HG03354 (cell line): ENCODE measurements around the gene DDX6.
"Not testable (repeated sequence)": the region's sequence is repeated elsewhere in the genome, so short reads cannot be mapped to it uniquely, and the experiment has no call there.

Source experiments
- ATAC-seq: cut with Tn5 transposase; IDR thresholded peaks from one replicate; pipeline ENCODE4 v1.9.1; 2021; ENCODE audit warnings: mild to moderate bottlenecking; ENCODE audit not compliant: unreplicated experiment, poor library complexity, severe bottlenecking

Gene DDX6

DNA sequence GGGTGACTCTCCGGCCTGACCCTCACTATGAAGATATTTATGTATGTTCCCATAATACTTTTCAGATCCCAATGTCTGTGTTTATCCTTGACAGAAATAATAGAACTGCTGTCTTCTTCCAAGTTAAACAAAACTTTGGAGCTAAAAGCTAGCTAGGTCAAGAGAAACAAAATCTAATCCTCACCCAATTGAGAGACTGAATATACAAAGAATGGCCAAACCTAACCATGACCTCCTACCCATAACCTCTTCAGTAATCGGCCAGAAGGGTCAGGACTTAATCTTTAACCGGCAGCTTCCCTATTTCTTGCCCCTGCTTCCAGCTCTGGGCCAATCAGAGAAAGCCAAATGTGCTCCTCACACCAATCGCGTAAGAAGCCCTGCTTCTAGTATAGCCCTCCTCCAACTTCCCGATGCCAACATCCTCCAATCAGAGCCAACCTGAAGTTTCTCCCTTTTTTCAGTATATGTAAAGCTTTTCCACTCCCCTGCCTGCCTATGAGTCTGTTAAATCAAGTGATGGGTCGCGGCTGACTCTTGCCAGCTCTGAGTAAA, 1.7 kb upstream of the DDX6 start:
- ATAC-seq: peak; percentile 64

DNA sequence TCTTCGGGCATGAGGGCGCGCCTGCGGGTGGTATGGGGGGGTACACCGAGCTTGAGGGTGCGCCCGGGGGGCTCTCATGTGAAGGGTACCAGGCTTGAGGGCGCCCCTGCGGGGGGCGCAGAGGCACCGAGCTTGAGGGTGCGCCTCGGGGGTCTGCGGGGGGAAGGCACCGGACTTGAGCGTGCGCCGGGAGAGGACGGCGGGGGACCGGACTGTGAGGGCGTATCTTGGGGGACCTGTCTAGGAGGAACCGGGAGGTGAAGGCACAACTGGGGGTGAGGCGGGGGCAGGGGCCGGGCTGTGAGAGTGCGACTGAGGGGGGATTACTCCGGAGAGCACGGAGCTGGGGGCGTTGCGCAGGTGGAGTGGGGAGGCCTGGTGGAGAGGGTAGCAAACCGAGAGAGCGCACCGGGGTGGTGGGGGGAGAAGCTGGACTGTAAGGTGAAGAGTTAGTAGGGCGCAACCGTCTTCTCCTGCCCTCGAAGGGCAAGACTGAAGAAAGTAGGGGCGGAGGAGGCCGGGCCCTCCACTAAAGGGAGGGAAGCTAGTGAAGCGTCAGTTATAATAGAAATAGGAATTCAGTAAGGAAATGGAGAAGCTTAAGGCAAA, 1.1 kb upstream of the DDX6 start:
- ATAC-seq: no peak

DNA sequence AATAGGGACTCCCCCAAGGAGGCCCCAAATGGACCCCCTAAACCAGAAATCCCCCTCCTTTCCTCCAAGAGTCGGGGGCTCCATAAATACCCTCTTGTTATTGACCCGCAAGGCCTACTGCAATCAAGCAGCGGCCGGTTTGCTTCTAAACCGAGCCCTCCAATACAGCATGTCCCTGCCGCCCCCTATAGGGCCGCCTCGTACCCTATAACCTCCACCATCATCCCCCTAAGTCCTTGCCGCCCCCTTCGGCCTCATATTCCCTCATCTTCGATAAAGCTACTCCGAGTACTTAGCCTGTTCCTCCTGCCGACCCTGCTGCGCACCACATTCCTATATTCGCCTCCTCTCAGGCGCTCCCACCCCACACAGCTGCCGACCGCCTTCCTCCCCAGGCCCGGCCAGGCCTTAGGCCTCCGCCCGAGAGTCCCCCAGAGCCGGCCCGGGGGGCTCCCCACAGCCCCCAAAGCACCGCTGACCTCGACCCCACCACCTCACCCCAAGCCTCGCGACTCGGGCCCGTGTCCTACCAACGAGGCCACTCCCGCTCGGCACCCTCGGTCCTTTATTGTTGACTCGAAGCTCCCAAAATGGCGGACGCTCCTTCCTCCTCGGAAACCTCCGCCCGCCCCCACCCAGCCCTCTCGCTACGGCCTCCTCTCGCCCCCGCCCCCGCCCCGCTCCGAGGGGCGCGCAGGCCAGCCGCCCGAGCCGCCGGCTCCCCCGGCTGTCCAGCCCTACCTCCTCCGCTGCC, 430 bp downstream of the DDX6 start:
- peak; percentile 34 for ATAC-seq

DNA sequence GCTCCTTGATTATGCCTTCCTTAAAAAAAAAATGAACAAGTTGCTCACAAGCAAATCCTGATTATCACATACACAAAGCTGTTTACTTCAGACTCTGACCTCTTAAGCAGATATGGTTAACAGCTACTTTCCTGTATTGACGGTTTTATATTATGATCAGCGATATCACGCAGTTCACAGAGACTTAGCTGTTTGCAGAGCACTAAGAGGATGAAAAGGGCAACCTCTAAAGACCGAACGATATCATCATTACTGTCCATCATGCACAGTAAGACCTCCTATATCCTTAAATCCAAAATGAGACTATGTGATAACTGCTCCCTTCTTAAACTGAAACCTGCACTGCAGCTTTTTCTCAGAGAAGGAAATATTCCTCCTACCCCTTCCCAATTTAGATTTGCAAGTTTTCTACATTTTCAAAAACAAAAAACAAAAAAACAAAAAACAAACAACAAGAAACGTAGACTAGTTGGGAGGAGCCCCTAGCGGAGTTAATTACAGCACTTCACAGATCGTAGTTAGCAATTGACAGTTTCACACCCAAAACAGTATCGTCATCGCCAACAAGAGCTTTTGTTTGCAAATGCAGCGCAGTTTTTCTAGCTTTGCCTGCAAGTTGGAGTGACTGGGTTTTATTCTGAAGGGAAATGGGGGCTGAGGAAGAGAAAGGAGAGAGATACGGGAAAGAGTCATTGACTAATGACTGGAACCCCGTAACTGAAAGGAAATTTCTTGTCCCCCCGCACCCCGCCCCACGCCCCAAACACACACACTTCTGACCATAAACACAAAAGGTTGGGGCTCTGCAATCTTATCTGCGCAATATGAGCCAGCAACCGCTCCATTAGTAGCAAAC, 1.2 kb downstream of the DDX6 start:
- ATAC-seq: no peak

DNA sequence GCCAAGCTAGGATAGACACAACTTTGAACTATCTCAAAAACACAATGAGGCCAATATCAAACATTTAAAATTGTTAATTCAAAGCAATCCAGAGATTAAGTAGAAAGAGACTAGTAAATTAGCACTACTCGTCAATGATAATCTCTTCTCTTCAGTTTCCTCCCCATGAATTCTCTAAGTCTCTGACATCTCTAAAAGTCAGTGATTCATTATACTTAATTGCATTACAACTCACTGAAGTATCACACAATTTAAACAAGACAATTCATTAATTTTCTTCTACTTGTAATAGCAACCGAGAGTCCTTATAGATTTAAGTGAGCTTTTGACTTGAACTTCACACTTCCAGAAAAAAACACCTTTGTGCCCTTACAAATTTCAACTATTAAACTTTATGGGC, 4.3 kb downstream of the DDX6 start:
- ATAC-seq: no peak

DNA sequence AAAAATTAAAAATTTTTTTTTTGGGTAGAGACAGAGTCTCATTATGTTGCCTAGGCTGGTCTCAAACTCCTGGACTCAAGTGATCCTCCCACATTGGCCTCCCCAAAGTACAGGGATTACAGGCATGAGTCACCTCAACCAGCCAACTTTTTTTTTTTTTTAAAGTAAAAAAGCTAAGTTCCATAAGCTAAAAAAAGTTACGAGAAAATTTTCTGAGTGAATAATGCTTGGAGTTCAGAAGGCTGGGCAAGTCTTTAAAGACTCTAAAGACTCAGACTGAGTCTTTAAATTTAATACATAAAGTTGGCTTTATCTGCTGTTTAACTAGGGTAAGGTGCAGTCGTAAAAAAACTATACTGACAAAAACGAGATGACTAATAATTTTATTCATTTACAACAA, 5.6 kb downstream of the DDX6 start:
- no peak for ATAC-seq

DNA sequence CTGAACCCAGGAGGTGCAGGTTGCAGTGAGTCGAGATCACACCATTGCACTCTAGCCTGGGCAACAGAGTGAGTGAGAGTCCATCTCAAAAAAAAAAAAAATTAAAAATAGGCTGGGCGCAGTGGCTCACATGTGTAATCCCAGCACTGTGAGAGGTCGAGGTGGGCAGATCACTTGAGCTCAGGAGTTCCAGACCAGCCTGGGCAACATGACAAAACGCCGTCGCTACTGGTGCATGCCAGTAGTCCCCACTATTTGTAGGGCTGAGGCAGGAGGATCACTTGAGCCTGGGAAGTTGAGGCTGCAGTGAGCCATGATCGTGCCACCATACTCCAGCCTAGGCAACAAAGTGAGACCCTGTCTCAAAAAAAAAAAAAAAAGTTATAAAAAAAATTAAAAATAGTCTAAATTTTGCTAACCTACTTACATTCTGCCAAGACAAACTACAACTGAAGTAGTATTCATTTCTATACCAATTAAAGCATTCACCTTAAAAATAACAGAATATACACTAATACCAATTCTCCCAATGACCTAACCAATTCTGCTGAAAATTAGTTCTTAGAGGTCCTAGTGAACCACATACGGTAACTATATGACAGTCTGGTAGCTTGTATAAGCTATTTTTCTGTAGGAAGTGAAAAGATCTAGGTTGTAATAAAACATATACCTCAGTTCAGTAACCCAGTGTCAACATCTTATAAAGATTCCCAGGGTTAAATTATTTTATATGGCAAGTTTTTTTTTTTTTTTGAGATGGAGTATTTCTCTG, 7.1 kb downstream of the DDX6 start:
- no peak for ATAC-seq

DNA sequence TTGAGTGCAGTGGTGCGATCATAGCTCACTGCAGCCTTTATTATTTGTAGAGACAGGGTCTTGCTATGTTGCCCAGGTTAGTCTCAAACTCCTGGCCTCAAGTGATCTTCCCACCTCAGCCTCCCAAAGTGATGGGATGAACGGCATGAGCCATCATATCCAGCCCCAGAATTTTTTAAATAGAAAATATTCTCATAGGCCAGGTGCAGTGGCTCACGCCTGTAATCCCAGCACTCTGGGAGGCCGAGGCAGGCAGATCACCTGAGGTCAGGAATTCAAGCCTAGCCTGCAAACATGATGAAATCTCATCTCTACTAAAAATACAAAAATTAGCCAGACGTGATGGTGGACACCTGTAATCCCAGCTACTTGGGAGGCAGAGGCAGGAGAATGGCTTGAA, 7.6 kb downstream of the DDX6 start:
- ATAC-seq: not testable (repeated sequence)

DNA sequence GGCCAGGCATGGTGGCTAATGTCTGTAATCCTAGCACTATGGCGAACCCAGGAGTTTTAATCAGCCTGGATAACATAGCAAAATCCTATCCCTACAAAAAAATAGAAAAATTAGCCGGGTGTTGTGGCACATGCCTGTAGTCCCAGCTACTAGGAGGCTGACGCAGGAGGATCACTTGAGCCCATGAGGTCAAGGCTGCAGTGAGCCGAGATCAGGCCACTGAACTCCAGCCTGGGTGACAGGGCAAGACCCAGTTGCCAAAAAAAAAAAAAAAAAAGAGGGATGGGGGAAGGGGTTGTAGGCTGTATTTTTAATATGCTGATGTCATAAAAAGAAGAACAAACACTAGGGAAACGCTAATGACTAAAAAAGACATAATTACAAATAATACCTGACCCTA, 12.1 kb downstream of the DDX6 start:
- no peak for ATAC-seq

DNA sequence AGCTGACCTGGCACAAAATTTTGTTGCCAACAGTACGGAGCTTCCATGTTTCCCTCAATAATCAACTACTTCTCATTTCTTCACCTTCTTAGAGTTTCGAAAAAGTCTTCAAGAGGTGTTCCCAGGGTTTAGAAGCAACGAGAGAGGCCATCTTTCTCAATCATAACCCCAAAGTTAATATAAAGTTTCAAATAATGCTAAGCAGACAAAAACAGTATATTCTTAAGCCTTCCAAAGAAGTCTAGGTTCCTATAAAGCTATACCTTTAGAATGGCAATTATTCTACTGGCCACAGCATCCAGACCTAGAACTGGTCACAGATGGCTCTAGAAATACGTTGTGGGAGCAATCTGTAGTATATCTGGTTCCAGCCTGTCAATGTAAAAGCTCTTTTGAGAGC, 16.9 kb downstream of the DDX6 start:
- ATAC-seq: no peak

DNA sequence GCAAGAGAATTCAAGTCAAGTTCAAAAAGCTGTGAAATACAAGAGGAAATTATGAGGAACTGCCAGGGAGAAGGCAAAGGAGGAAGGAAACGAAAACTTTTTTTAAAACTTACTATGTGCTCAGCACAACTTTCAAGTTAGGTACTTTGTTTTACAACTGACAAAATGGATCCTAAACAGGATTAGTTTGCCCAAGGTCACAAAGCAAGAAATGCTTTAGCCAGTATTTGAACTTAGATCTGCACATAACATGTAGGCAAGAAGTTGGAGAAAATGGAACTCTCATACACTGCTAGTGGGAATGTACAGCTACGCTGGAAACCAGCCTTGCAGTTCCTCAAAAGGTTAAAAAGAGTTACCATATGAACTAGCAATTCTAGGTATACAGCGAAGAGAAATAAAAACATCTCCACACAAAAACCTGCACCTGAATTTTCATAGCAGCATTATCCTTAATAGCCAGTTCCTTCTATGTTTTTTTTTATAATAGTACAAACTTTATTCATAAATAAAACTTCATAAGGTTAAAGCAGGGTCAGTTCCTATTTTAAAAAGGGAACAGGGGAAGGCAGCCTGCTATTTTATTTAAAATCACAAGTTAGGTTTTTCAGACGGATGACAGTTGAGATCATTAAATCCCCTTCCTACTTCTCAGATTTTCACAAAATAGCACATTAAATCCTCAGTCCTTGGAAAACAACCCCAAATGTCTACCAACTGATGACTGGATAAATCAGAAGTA, 19.2 kb downstream of the DDX6 start:
- ATAC-seq: no peak

DNA sequence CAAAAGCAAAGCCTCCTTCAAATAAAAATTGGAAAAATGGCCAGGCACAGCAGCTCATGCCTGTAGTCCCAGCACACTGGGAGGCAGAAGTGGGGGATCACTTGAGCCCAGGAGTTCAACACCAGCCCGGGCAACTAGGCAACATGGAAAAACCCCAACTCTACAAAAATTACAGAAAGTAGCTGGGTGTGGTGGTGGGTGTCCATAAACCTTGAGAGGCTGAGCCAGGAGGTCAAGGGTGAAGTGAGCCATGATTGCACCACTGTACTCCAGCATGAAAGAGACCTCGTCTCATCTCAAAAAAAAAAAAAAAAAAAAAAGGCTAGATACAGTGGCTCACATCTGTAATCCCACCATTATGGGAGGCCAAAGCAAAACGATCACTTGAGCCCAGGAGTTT, 22.3 kb downstream of the DDX6 start:
- no peak for ATAC-seq

DNA sequence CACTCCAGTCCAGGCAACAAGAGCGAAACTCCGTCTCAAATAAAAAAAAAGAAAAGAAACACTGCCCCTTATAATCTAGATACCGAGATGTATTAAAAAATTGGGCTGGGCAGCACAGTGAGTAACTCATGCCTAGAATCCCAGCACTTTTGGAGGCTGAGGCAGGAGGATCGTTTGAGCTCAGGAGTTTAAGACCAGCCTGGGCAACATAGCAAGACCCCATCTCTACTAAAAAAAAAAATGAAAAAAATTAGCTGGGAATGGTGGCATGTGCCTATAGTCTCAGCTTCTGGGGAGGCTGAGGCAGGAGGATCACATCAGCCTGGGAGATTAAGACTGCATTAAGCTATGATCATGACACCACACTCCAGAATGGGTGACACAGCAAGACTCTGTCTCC, 24.9 kb downstream of the DDX6 start:
- no peak for ATAC-seq

DNA sequence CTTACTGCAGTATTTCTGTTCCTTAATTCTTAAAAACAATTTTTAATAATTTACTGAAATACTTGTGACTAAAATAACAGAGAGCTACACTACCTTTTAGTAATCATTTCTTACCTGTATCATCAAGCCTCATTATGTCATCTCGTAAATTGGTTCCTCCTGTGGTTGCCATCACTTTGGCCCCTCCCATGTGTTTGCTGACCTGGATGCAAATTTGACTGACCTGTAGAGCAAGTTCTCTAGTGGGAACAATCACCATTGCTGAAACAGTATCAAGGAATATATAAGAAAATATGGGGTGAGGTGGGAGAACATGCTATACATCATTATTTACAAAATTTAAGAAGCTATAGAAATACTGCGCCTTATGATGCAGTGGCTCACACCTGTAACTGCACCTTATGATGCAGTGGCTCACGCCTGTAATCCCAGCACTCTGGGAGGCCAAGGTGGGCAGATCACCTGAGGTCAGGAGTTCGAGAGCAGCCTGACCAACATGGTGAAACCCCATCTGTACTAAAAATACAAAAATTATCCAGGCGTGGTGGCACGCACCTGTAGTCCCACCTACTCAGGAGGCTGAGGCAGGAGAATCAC, 25.8 kb downstream of the DDX6 start:
- not testable (repeated sequence) for ATAC-seq

DNA sequence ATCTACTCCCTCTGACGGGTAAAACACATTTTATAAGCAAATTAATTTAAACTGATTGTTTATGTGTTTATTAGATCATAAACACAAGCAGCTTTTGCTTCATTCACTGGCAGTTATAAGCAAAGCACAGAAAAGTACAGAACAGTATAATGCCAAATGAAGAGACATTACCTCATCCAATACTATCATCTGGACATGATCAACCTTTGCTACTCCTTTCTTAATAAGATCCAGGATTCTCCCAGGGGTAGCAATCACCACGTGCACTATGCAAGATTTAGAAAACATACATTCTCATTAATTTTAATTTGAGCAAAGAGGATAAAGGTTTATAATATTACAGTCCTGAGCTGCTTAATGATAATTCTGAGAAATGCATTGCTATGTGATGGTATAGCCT, 27.9 kb downstream of the DDX6 start:
- no peak for ATAC-seq

DNA sequence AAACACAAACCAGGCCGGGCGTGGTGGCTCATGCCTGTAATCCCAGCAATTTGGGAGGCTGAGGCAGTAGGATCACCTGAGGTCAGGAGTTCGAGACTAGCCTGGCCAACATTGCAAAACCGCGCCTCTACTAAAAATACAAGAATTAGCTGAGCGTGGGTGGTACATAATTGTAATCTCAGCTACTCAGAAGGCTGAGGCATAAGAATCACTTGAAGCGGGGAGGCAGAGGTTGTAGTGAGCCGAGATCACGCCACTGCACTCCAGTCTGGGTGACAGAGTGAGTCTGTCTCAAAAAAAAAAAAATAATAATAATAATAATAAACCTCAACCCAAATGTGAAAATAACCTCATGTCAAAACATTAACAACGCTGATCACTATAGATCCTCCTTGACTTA, 29.0 kb downstream of the DDX6 start:
- ATAC-seq: not testable (repeated sequence)

DNA sequence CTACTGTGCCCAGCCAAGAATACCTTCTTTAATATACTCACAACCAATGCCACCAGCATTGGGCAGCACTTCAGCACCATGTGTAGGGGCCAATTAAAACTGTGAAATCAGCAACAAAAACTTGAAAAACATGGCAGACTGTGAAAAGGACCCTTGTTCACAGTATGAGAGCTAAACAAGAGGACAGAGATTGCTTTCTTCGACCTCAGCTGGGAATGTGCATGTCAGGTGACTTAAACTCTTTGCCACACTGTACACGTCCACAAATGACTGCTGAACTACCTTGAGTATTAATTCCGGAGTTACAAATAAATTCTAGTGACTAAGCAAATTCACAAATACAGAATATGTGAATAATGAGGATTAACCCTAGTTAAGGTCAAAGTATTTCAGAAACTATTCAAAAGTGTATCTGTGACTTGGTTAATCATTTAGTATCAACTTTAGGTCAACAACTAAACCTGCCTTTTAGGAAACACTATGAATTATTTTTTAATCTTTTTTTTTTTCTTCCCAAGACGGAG, 33.0 kb downstream of the DDX6 start:
- no peak for ATAC-seq

DNA sequence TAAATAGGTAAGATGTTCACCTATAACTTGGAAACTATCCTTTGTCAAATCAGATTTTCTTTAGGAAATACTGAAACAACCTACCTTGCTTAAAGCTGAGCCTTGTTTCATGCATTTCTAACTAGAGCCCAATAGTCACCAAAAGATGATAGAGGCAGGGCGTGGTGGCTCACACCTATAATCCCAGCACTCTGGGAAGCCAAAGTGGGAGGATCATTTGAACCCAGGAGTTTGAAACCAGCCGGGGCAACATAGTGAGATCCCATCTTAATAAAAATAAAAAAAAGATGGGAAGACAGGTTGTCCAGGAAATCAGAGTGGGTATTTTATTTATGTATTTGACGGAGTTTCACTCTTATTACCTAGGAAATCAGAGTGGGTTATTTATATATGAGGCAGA, 38.3 kb downstream of the DDX6 start:
- no peak for ATAC-seq

DNA sequence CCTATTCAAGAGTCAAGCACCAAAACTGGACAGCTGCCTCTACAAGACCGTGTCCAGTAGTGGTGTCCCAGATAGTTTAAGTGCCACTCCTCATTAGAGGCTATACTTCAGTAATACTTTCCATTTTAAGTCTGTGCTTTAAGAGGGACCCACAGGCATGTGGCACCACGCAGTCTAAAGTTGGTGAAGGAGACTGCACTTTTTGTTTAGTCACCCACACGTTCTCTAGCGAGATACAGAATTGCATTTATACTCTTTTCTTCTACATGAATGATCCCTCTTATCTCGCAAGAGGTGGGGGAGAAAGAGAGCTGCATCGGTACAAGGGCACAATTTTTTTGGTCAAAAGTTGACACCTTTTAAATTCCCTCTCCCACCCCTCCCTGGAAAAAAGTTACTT, 41.5 kb downstream of the DDX6 start:
- ATAC-seq: no peak
